C4-2B (cell line): Measurements from ENCODE around the gene ZFAND4.

Experiments used
- CTCF ChIP-seq: fragments of 450-650 bp; conservative IDR thresholded peaks from 2 replicates; pipeline ENCODE4 v1.5.1; 2017; ENCODE audit warnings: mild to moderate bottlenecking
- ZFX ChIP-seq: fragments of 450-650 bp; IDR thresholded peaks from 2 replicates; pipeline ENCODE4 v1.6.1; 2017

- no peak for TF ChIP-seq CTCF
- no peak for TF ChIP-seq ZFX
Observed at GRCh38 chr10:45593938-45594275, 78.7 kb downstream of the ZFAND4 start.
